SK-N-SH treated with all-trans-retinoic acid at 6 μM for 48 hours (cell line): Measurements from ENCODE around the gene PMFBP1.

Source experiments
- CREB5 ChIP-seq: fragments of 250-450 bp; sonication (Bioruptor Pico); IDR thresholded peaks from 2 replicates; pipeline ENCODE4 v1.5.1; 2020; ENCODE audit warnings: low read depth, mild to moderate bottlenecking, moderate library complexity
- CSDC2 ChIP-seq: fragments of 250-450 bp; sonication (Bioruptor Pico); IDR thresholded peaks from 2 replicates; pipeline ENCODE4 v1.5.0; 2020; ENCODE audit warnings: mild to moderate bottlenecking, moderate library complexity
- GLIS3 ChIP-seq: fragments of 250-450 bp; sonication (Bioruptor Pico); IDR thresholded peaks from 2 replicates; pipeline ENCODE4 v1.5.0; 2020; ENCODE audit warnings: mild to moderate bottlenecking, moderate library complexity
- POU6F1 ChIP-seq: fragments of 250-450 bp; sonication (Bioruptor Pico); IDR thresholded peaks from 2 replicates; pipeline ENCODE4 v1.8.0; 2021; ENCODE audit warnings: low read depth, mild to moderate bottlenecking, moderate library complexity, borderline replicate concordance
- RARB ChIP-seq: fragments of 250-450 bp; sonication (Bioruptor Pico); IDR thresholded peaks from 2 replicates; pipeline ENCODE4 v1.8.0; 2021; ENCODE audit warnings: mild to moderate bottlenecking, moderate library complexity
- SNAI2 ChIP-seq: fragments of 250-450 bp; sonication (Bioruptor Pico); IDR thresholded peaks from 2 replicates; pipeline ENCODE4 v1.5.0; 2020; ENCODE audit warnings: mild to moderate bottlenecking, moderate library complexity
- ZC3H10 ChIP-seq: fragments of 250-450 bp; sonication (Bioruptor Pico); IDR thresholded peaks from 2 replicates; pipeline ENCODE4 v1.5.1; 2021; ENCODE audit warnings: mild to moderate bottlenecking, moderate library complexity
- ZFP3 ChIP-seq: fragments of 250-450 bp; sonication (Bioruptor Pico); IDR thresholded peaks from 2 replicates; pipeline ENCODE4 v1.5.0; 2020; ENCODE audit warnings: mild to moderate bottlenecking, moderate library complexity
- TF ChIP-seq, protein P1 (sequence below): fragments of 250-450 bp; sonication (Bioruptor Pico); IDR thresholded peaks from 2 replicates; pipeline ENCODE4 v1.5.0; 2020; ENCODE audit warnings: mild to moderate bottlenecking, moderate library complexity
- TF ChIP-seq, protein P2 (sequence below): fragments of 250-450 bp; sonication (Bioruptor Pico); IDR thresholded peaks from 2 replicates; pipeline ENCODE4 v1.8.0; 2020; ENCODE audit warnings: mild to moderate bottlenecking, moderate library complexity, borderline replicate concordance

GRCh38 chr16:72107371-72107770 is 64.6 kb downstream of the PMFBP1 start:
- TF ChIP-seq ZFP3 (CRISPR knock-in tag) (no peak), ZC3H10 (no peak), CREB5 (CRISPR knock-in tag) (no peak), RARB (CRISPR knock-in tag) (no peak), GLIS3 (CRISPR knock-in tag) (no peak), POU6F1 (CRISPR knock-in tag) (no peak), SNAI2 (CRISPR knock-in tag) (no peak), CSDC2 (no peak)
- TF ChIP-seq, protein P1, sequence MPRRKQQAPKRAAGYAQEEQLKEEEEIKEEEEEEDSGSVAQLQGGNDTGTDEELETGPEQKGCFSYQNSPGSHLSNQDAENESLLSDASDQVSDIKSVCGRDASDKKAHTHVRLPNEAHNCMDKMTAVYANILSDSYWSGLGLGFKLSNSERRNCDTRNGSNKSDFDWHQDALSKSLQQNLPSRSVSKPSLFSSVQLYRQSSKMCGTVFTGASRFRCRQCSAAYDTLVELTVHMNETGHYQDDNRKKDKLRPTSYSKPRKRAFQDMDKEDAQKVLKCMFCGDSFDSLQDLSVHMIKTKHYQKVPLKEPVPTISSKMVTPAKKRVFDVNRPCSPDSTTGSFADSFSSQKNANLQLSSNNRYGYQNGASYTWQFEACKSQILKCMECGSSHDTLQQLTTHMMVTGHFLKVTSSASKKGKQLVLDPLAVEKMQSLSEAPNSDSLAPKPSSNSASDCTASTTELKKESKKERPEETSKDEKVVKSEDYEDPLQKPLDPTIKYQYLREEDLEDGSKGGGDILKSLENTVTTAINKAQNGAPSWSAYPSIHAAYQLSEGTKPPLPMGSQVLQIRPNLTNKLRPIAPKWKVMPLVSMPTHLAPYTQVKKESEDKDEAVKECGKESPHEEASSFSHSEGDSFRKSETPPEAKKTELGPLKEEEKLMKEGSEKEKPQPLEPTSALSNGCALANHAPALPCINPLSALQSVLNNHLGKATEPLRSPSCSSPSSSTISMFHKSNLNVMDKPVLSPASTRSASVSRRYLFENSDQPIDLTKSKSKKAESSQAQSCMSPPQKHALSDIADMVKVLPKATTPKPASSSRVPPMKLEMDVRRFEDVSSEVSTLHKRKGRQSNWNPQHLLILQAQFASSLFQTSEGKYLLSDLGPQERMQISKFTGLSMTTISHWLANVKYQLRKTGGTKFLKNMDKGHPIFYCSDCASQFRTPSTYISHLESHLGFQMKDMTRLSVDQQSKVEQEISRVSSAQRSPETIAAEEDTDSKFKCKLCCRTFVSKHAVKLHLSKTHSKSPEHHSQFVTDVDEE (CRISPR knock-in tag) = no peak
- TF ChIP-seq, protein P2, sequence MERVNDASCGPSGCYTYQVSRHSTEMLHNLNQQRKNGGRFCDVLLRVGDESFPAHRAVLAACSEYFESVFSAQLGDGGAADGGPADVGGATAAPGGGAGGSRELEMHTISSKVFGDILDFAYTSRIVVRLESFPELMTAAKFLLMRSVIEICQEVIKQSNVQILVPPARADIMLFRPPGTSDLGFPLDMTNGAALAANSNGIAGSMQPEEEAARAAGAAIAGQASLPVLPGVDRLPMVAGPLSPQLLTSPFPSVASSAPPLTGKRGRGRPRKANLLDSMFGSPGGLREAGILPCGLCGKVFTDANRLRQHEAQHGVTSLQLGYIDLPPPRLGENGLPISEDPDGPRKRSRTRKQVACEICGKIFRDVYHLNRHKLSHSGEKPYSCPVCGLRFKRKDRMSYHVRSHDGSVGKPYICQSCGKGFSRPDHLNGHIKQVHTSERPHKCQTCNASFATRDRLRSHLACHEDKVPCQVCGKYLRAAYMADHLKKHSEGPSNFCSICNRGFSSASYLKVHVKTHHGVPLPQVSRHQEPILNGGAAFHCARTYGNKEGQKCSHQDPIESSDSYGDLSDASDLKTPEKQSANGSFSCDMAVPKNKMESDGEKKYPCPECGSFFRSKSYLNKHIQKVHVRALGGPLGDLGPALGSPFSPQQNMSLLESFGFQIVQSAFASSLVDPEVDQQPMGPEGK (CRISPR knock-in tag) = no peak
